HepG2 (cell line): Measurements from ENCODE around the gene PLPPR2. TPM values are rescaled to one million over a fixed set of nuclear protein-coding genes. Genes with fewer than 3 reads are reported as not detected.

Experiments
- DBP ChIP-seq: sonication (generic); formaldehyde crosslinking; IDR thresholded peaks from 2 replicates; pipeline ENCODE4 v1.4.0; 2020; ENCODE audit warnings: missing genetic modification reagents; ENCODE audit errors: not compliant biosample characterization
- FOXK2 ChIP-seq: fragments of 450-650 bp; IDR thresholded peaks from 2 replicates; pipeline ENCODE4 v1.6.1; 2016
- GABPA ChIP-seq, 2 experiments: IDR thresholded peaks; 2 replicates each; pipeline ENCODE4 v1.6.1; 2011 to 2016; ENCODE audit warnings: low read depth in 2 of 2, low read length in 1 of 2, missing biosample characterization in 1 of 2, missing genetic modification characterization in 1 of 2
- IRF2 ChIP-seq: IDR thresholded peaks from 2 replicates; pipeline ENCODE4 v1.6.1; 2018; ENCODE audit warnings: missing genetic modification reagents, missing compliant biosample characterization
- KLF11 ChIP-seq: IDR thresholded peaks from 2 replicates; pipeline ENCODE4 v1.6.1; 2016; ENCODE audit warnings: missing compliant biosample characterization
- ONECUT2 ChIP-seq: sonication (generic); formaldehyde crosslinking; IDR thresholded peaks from 2 replicates; pipeline ENCODE4 v1.4.0; 2020; ENCODE audit warnings: missing genetic modification reagents
- POLR2A ChIP-seq, 2 experiments: IDR thresholded peaks; 2 replicates each; pipeline ENCODE4 v1.6.1; 2011; ENCODE audit warnings: low read depth in 2 of 2, low read length in 2 of 2, mild to moderate bottlenecking in 1 of 2, moderate library complexity in 1 of 2; ENCODE audit not compliant: insufficient read depth in 1 of 2
- RFX5 ChIP-seq: IDR thresholded peaks from 2 replicates; pipeline ENCODE4 v1.6.1; 2011; ENCODE audit warnings: low read depth, low read length, improper control_type of control experiment
- RNF219 ChIP-seq: sonication (generic); formaldehyde crosslinking; IDR thresholded peaks from 2 replicates; pipeline ENCODE4 v1.5.0; 2020; ENCODE audit warnings: mild to moderate bottlenecking, missing genetic modification reagents
- SUZ12 ChIP-seq: fragments of 150-350 bp; IDR thresholded peaks from 2 replicates; pipeline ENCODE4 v1.6.1; 2014; ENCODE audit warnings: low read depth, low read length
- TFDP1 ChIP-seq: IDR thresholded peaks from 2 replicates; pipeline ENCODE4 v1.6.1; 2016; ENCODE audit warnings: missing compliant biosample characterization, missing genetic modification reagents, borderline replicate concordance
- WIZ ChIP-seq: sonication (generic); formaldehyde crosslinking; IDR thresholded peaks from 2 replicates; pipeline ENCODE4 v1.5.1; 2020; ENCODE audit warnings: mild to moderate bottlenecking, missing genetic modification reagents
- ZBTB33 ChIP-seq: sonication (generic); formaldehyde crosslinking; IDR thresholded peaks from 2 replicates; pipeline ENCODE4 v1.4.0; 2020; ENCODE audit warnings: missing genetic modification reagents
- ZFP41 ChIP-seq: sonication (generic); formaldehyde crosslinking; IDR thresholded peaks from 2 replicates; pipeline ENCODE4 v1.4.0; 2020; ENCODE audit warnings: mild to moderate bottlenecking, missing genetic modification reagents, borderline replicate concordance
- ZFP91 ChIP-seq: sonication (generic); formaldehyde crosslinking; IDR thresholded peaks from 2 replicates; pipeline ENCODE4 v1.9.0; 2022; ENCODE audit warnings: missing genetic modification reagents, mild to moderate bottlenecking, borderline replicate concordance
- ZNF660 ChIP-seq: sonication (generic); formaldehyde crosslinking; IDR thresholded peaks from 2 replicates; pipeline ENCODE4 v1.5.1; 2020; ENCODE audit warnings: mild to moderate bottlenecking, low read depth, missing genetic modification reagents, borderline replicate concordance
- ZNF800 ChIP-seq: sonication (generic); formaldehyde crosslinking; IDR thresholded peaks from 2 replicates; pipeline ENCODE4 v1.4.0; 2020; ENCODE audit warnings: missing genetic modification reagents
- ZSCAN21 ChIP-seq: sonication (generic); formaldehyde crosslinking; IDR thresholded peaks from 2 replicates; pipeline ENCODE4 v1.8.0; 2022; ENCODE audit warnings: mild to moderate bottlenecking, missing genetic modification reagents, moderate library complexity, borderline replicate concordance
- polyA plus RNA-seq, 8 experiments: library from polyadenylated mRNA; depleted of rRNA in 3 of 8; stranded (reverse) in 7 of 8; unstranded in 1 of 8; fragments of >200 nt; fragmentation: Illumina TruSeq in 4 of 8; extraction: Trizol in 4 of 8; gene quantifications; 2 replicates each; pipeline versions ENCODE4 v1.2.1 to v1.2.3, GENCODE V29; 2011 to 2016; ENCODE audit warnings: low read depth in 4 of 8, missing spikeins in 1 of 8, mixed read lengths in 1 of 8; ENCODE audit not compliant: insufficient read depth in 1 of 8
- total RNA-seq, 5 experiments: library from RNA; depleted of rRNA; stranded (reverse); fragments of >200 nt; fragmentation: Illumina TruSeq; extraction: Trizol; gene quantifications; 2 replicates each; pipeline ENCODE4 v1.2.3, GENCODE V29; 2016; ENCODE audit warnings: low read depth in 1 of 5

The PLPPR2 gene
- total and polyA plus RNA-seq, 2 of the 13 experiments (the other 11 are each of a cell fraction or from before 2014, with no cell fraction given) = 1.5 to 2.1 TPM

- peak; percentile 84; the same call in 1 of the 2 replicates for TF ChIP-seq ZBTB33 (CRISPR knock-in tag)
- TF ChIP-seq POLR2A (IDR thresholded peaks at IDR 0.05; ENCODE audit: insufficient read depth in 1 of 2, low read depth in 2 of 2, low read length in 2 of 2) = peak; percentile 63 to 85
- no peak; the same call in 1 of the 2 replicates for TF ChIP-seq WIZ (CRISPR knock-in tag)
- peak; percentile 74; the same call in 1 of the 2 replicates for TF ChIP-seq KLF11 (CRISPR knock-in tag)
- TF ChIP-seq SUZ12 = no peak
- no peak for TF ChIP-seq RNF219
- peak; percentile 92 for TF ChIP-seq TFDP1
- peak; percentile 73; the same call in 1 of the 2 replicates for TF ChIP-seq ZFP41 (CRISPR knock-in tag)
- TF ChIP-seq ZNF800 (CRISPR knock-in tag) = no peak
- TF ChIP-seq ONECUT2 (CRISPR knock-in tag) = no peak
- peak; percentile 77; the same call in 1 of the 2 replicates for TF ChIP-seq ZFP91
- no peak for TF ChIP-seq DBP (CRISPR knock-in tag)
- TF ChIP-seq ZSCAN21 (CRISPR knock-in tag) = no peak
- TF ChIP-seq RFX5 = peak; percentile 39
- no peak for TF ChIP-seq FOXK2
- TF ChIP-seq GABPA (IDR thresholded peaks at IDR 0.05; ENCODE audit: low read depth, low read length) = no peak
- peak; percentile 35; the same call in 1 of the 2 replicates for TF ChIP-seq GABPA (CRISPR knock-in tag; IDR thresholded peaks at IDR 0.05; ENCODE audit: low read depth)
- peak; percentile 85; the same call in 1 of the 2 replicates for TF ChIP-seq IRF2 (CRISPR knock-in tag)
- TF ChIP-seq ZNF660 (CRISPR knock-in tag) = no peak
These were observed 25.7 kb downstream of the PLPPR2 start (continued) for GRCh38 chr19:11380653-11381537.
